Adrenal gland (tissue), 12 donors: ENCODE data around the gene FAM210A. TPM values are rescaled to one million over a fixed set of nuclear protein-coding genes. Genes with fewer than 3 reads are reported as not detected.

Experiments
- DNase-seq, 7 donors: peaks; one replicate each; pipeline ENCODE4 v3.0.0-alpha.2; 2019 to 2020
- H3K27ac ChIP-seq, 5 donors: fragments of 200-600 bp; sonication (generic) in 4 of 5; 1 replicate in 3 of 5; 2 replicates in 2 of 5; pipeline versions ENCODE4 v1.5.1 to v1.8.0; 2016 to 2020; ENCODE audit warnings: mild to moderate bottlenecking in 1 of 5
- H3K27me3 ChIP-seq: fragments of 200-600 bp; 2 replicates; pipeline ENCODE4 v1.8.0; 2021
- H3K36me3 ChIP-seq, 2 donors: fragments of 200-600 bp; replicated peaks in 1 of 2; 1 replicate in 1 of 2; 2 replicates in 1 of 2; pipeline versions ENCODE4 v1.5.1 to v1.8.0; 2018 to 2022
- H3K4me1 ChIP-seq, 2 donors: fragments of 200-600 bp; replicated peaks in 1 of 2; 1 replicate in 1 of 2; 2 replicates in 1 of 2; pipeline versions ENCODE4 v1.5.1 to v1.8.0; 2018 to 2021
- H3K4me3 ChIP-seq, 4 donors: fragments of 200-600 bp; sonication (generic) in 3 of 4; one replicate each; pipeline ENCODE4 v1.5.1; 2016 to 2018
- H3K9me3 ChIP-seq, 3 donors: fragments of 200-600 bp; sonication (generic) in 1 of 3; replicated peaks in 1 of 3; 1 replicate in 2 of 3; 2 replicates in 1 of 3; pipeline versions ENCODE4 v1.5.1 to v1.8.0; 2016 to 2021
- CTCF ChIP-seq, 6 experiments: fragments of 450-650 bp in 4 of 6; fragments of 200-600 bp in 2 of 6; sonication (generic) in 1 of 6; IDR thresholded peaks; 1 replicate in 5 of 6; 2 replicates in 1 of 6; pipeline versions ENCODE4 v1.5.1 to v1.8.0; 2016 to 2021; ENCODE audit warnings: antibody characterized with exemption in 6 of 6, mild to moderate bottlenecking in 2 of 6, moderate library complexity in 1 of 6
- POLR2A ChIP-seq, 2 donors: fragments of 450-650 bp; IDR thresholded peaks; one replicate each; pipeline ENCODE4 v1.6.1; 2017; ENCODE audit warnings: antibody characterized with exemption in 2 of 2, mild to moderate bottlenecking in 2 of 2, moderate library complexity in 1 of 2
- WGBS, 4 donors: extraction: QIAGEN DNeasy Blood & Tissue Kit in 2 of 4; methylation state at CpG; one replicate each; pipeline versions ENCODE4 v1.1.5 to v1.1.7; 2013 to 2017; 5-methylcytosine and 5-hydroxymethylcytosine counted together
- intact Hi-C, 2 donors: fragments of 100-400 bp; cut with DNase I; formaldehyde crosslinking; loops; one replicate each; pipeline versions ENCODE4 v1.14.1 to v1.15.0; 2022 to 2023
- polyA plus RNA-seq, 3 donors: library from polyadenylated mRNA; stranded (reverse); fragments of 200-250 nt in 2 of 3; fragments of 350-450 nt in 1 of 3; fragmentation: Illumina TruSeq in 1 of 3; extraction: RNeasy Lipid Tissue Mini Kit (QIAGEN cat#74804) in 1 of 3; gene quantifications; one replicate each; pipeline ENCODE4 v1.2.3, GENCODE V29; 2013 to 2014
- total RNA-seq, 9 donors: library from RNA; depleted of rRNA in 4 of 9; stranded (reverse); fragments of >200 nt in 4 of 9; fragments of 120-200 nt in 1 of 9; fragmentation: NEBNext Ultra II Directional in 1 of 9; extraction: Animal tissue kit (Norgen Biotek cat#: 25700) in 1 of 9; gene quantifications; one replicate each; pipeline versions ENCODE4 v1.1.0 to v1.2.4, GENCODE V29; 2013 to 2023
- donor health status: healthy with polysubstance abuse.
- donor health status: Bipolar disorder and iron deficiency.
- donor health status: DM: yes; HTN: yes; CAD: no.
- donor health status: DM: no; HTN: no; CAD: no.
- donor health status: DM: no; HTN: no; CAD: no.
- donor health status: DM: yes; HTN: yes; CAD: no.

The FAM210A gene
- total and polyA plus RNA-seq, 12 donors: 3.4 to 29.5 (median 10.8) TPM

GRCh38 chr18:13629841-13630715 lies 96.3 kb downstream of the FAM210A start:
- Histone ChIP-seq H3K4me1 (peaks cover 5 to 9% of the 10 kb centered on the region in 2 donors), H3K9me3 (no peaks in the 10 kb centered on the region), H3K4me3 (no peak overlapping the region), H3K36me3 (no peaks in the 10 kb centered on the region), H3K27ac (peak overlapping the region in 2 of 5 donors; percentile 9 to 22), H3K27me3 (no peaks in the 10 kb centered on the region)
- TF ChIP-seq CTCF (IDR thresholded peaks at IDR 0.05) (peak; percentile 59 to 92 (median 83)), POLR2A (IDR thresholded peaks at IDR 0.05) (no peak)
- peak; percentile 44 to 78 (median 57) for DNase-seq
- intact Hi-C loops: loop anchor here (5.0 to 10.0 kb wide), 4 partner anchors 65 to 508 kb away; partner anchors contain the start of gene LDLRAD4 (in 1 of the 2)
- WGBS, 4 donors: 41 to 42% (median 42%) methylated on average over 8 of the region's 8 CpGs

DNA sequence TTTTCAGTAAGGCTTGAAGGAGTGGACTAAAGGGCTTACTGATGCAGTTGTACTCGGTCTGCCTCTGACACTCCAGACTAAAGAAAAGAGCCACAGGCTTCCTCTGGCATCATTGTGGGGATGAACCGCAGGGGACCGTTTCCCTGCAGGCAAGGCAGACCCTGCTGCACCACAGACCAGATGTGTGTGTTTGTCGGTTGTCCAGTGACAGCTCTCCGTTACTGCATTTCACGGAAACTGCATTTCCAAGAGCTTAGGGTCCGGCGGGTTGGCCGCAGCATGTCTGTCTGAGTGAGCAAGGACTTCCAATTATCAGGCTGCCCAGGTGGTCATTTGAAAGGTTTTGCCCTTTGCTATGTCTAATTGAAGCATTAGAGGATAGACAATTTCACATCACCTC lies 98.1 kb downstream of the FAM210A start:
- Histone ChIP-seq H3K27me3 (no peaks in the 10 kb centered on the region), H3K4me1 (peaks cover 5 to 9% of the 10 kb centered on the region in 2 donors), H3K9me3 (no peaks in the 10 kb centered on the region), H3K27ac (no peak overlapping the region), H3K4me3 (no peak overlapping the region), H3K36me3 (no peaks in the 10 kb centered on the region)
- intact Hi-C loops: loop anchor here (10.0 kb wide), 2 partner anchors 63 to 423 kb away; no protein-coding TSS in a partner anchor
- TF ChIP-seq POLR2A (IDR thresholded peaks at IDR 0.05) (no peak), CTCF (IDR thresholded peaks at IDR 0.05) (no peak)
- DNase-seq: peak in 1 of 7 donors; percentile 45
- 79 to 90% (median 82%) methylated on average over 6 to 9 of the region's 9 CpGs for WGBS, 4 donors

DNA sequence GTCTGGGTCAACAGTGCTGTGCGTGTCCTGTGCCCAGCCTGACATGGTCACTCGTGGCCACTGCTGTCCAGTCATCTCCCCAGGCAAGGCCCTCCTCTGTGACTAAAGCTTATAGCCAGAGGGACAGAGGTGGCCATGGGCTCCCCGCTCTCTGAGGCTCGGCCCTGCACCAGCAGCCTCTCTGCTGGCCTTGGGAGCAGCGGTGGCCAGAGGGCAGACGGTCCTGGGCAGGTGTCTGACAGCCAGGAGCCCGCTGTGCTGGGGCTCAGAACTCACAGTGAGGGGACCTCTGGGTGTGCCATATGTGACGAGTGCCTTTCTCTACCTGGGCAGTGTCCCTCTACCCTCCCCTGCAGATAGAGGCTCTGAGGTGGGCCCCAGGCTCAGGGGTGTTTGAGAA lies 98.7 kb downstream of the FAM210A start:
- no peaks in the 10 kb centered on the region for H3K27me3 ChIP-seq
- intact Hi-C loops: loop anchor here (10.0 kb wide), 2 partner anchors 63 to 423 kb away; no protein-coding TSS in a partner anchor
- 84 to 94% (median 89%) methylated on average over 2 to 8 of the region's 8 CpGs for WGBS, 4 donors
- no peak overlapping the region for H3K27ac ChIP-seq
- H3K9me3 ChIP-seq: no peaks in the 10 kb centered on the region
- no peak overlapping the region for H3K4me3 ChIP-seq
- DNase-seq: peak in 1 of 7 donors; percentile 41
- no peak for TF ChIP-seq POLR2A (IDR thresholded peaks at IDR 0.05)
- TF ChIP-seq CTCF (IDR thresholded peaks at IDR 0.05): no peak
- peaks cover 5 to 9% of the 10 kb centered on the region in 2 donors for H3K4me1 ChIP-seq
- no peaks in the 10 kb centered on the region for H3K36me3 ChIP-seq

- intact Hi-C loops: loop anchor here (10.0 kb wide), 2 partner anchors 62 to 422 kb away; no protein-coding TSS in a partner anchor
- TF ChIP-seq POLR2A (IDR thresholded peaks at IDR 0.05) (no peak), CTCF (IDR thresholded peaks at IDR 0.05) (no peak)
- Histone ChIP-seq H3K27me3 (no peaks in the 10 kb centered on the region), H3K36me3 (no peaks in the 10 kb centered on the region), H3K4me1 (peaks cover 5 to 9% of the 10 kb centered on the region in 2 donors), H3K4me3 (no peak overlapping the region), H3K27ac (no peak overlapping the region), H3K9me3 (no peaks in the 10 kb centered on the region)
- peak in 1 of 7 donors; percentile 27 for DNase-seq
- 73 to 89% (median 86%) methylated on average over 1 to 2 of the region's 2 CpGs for WGBS, 4 donors
These were observed 99.8 kb downstream of the FAM210A start for GRCh38 chr18:13626544-13626908.
